Measurements from ENCODE around the gene METTL26.

Gene METTL26

GRCh38 chr16:586047-586644, 50.0 kb downstream of the METTL26 start:
- H3K4me2 ChIP-seq: peak overlapping the region; percentile 93; the same call in 1 of the 2 replicates
- H3K4me3 ChIP-seq: no peak overlapping the region
- no peak overlapping the region for H3K27ac ChIP-seq
- peaks cover 32% of the 10 kb centered on the region for H4K20me1 ChIP-seq
- H3K27me3 ChIP-seq: no peaks in the 10 kb centered on the region
- no peaks in the 10 kb centered on the region for H3K9me3 ChIP-seq
- peaks cover 63% of the 10 kb centered on the region for H3K4me1 ChIP-seq
- H3K36me3 ChIP-seq: 0 out of 2 replicates have a peak, but pooled peaks cover 5% of the 10 kb centered on the region
- H3K9ac ChIP-seq: no peak overlapping the region
- no peak for TF ChIP-seq Cebpa-rat (IDR thresholded peaks at IDR 0.05)

GRCh38 chr16:585351-585750, 50.8 kb downstream of the METTL26 start:
- Histone ChIP-seq H3K4me3 (no peak overlapping the region), H4K20me1 (peaks cover 24% of the 10 kb centered on the region), H3K27ac (no peak overlapping the region), H3K9me3 (no peaks in the 10 kb centered on the region), H3K36me3 (0 out of 2 replicates have a peak, but pooled peaks cover 8% of the 10 kb centered on the region), H3K27me3 (no peaks in the 10 kb centered on the region), H3K4me1 (peaks cover 55% of the 10 kb centered on the region), H3K9ac (no peak overlapping the region), H3K4me2 (peak overlapping the region; percentile 17; the same call in 1 of the 2 replicates)
- TF ChIP-seq Cebpa-rat (IDR thresholded peaks at IDR 0.05): no peak
